ENCODE results near the gene RAB6A. TPM values are rescaled to one million over a fixed set of nuclear protein-coding genes. Genes with fewer than 3 reads are reported as not detected.
"Not testable (repeated sequence)": the region's sequence is repeated elsewhere in the genome, so short reads cannot be mapped to it uniquely, and the experiment has no call there.

RAB6A gene
- polyA plus RNA-seq, 4 donors: 117 to 132 (median 129) TPM

DNA sequence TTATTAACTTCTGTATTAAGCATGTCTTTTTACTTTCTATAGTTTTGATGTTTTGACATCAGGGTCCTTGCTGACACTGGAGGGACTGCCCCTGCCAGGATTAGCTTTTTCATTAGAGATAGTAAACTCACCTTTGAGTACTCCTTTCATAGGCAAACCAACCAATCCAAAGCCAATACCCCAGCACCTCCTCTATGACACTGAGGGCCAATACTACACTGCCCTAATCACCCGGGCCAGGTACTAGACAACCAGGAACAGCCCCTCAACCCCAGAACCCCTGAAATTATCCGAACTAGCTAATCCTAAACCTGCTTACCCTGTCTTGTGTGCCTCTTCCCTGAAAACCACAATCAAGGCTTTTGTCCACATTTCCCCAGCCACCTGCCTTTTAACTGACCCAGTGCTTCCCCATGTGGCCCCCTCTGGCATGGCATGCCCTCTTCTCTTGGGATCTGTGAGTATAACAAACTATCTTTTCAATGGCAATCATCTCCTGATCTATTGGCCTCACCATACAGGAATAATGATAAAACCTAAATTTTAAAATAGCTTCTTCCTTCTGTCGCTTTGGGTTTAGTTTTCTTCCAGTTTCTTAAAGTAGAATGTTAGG is 31.2 kb downstream of the RAB6A start:
- DNase-seq (ENCODE audit: low read depth in 4 of 4, low spot score in 3 of 4): no peak

DNA sequence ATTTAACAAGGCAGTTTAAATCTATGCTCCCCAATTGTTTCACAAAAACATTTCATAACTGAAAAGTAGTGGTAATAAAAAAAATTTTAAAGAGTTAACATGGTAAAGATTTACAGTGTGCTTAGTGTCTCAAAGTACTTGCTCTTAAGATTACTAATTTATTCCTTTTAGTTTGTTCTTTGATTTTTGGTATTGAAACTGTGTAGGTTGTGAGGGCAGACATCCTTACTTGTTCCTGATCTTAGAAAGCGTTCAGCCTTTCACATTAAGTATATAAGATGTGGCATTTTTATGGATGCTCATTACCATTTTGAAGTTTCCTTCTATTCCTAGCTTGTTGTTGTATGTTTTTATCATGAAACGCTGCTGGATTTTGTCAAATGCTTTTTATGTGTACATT is 32.9 kb downstream of the RAB6A start:
- DNase-seq (ENCODE audit: low read depth in 4 of 4, low spot score in 3 of 4): no peak

DNA sequence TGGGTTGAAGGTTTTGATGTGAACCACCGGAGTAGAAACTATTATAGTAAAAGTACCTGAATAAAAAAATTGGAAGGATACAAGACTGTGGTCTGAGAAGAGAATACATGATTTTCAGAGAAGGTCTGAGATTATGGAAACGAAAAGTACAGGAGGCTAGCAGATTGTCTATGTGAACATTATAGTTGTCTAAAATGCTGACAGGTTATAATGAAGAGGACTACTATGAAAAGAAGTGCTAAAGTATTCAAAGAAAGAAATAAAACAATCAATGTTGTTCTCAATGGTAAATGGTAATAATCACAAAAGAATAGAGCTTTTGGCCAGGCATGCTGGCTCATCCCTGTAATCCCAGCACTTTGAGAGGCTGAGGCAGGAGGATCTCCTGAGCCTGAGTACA is 34.0 kb downstream of the RAB6A start:
- no peak for DNase-seq (ENCODE audit: low read depth in 4 of 4, low spot score in 3 of 4)

DNA sequence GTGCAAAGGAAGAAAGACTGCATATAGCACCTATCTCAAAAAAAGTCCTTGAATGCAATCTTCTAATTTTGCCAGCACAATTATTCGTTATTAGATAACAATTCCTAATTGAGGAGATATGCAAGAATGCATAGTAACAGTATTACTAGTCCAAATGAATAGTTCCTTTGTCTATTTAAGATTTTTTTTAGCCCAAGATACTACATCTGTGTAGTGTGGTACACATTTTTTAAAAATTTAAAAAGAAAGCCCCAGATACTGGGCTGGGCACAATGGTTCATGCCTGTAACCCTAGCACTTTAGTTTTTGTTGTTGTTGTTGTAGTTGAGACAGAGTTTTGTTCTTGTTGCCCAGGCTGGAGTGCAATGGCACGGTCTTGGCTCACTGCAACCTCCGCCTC is 43.7 kb downstream of the RAB6A start:
- DNase-seq (ENCODE audit: low read depth in 4 of 4, low spot score in 3 of 4): no peak

DNA sequence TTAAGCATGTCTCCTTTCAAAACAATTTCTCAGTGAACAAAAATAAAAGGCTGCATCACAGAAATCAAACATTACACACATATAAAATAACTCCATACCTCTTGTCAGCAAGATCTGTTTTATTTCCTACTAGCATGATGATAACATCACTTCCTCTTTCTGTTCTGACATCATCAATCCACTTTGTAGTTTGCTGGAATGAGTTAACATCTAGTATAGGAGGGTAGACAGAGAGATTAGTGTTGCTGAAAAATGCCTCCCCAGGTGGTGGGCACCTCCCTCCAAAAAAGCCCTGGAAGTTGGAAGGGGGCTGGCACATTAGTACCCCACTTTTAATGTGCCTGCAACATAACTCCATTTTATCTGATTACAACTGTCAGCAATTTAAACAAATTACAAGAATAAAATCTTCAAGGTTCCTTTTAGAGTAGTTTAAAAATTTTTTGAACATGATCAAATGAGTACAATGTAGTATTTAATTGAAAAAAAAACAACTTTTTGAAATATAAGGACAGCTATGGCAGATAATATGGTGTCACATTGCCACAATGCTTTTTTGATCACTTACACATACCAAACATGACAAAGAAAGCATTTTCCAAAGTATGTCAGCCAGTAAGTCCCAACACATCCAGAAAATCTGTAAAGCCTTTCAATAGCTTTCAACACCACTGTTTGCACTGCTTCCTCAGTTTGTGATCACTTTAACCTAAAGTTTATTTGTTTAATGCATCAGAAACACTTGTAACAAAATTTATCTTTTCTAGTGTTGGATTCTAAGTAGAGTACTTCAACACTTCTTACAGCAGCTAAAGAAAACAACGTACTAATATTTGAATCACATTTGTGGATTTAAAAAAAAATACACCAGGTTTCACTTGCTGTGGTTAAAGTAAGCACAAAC is 44.5 kb downstream of the RAB6A start:
- DNase-seq (ENCODE audit: low read depth in 4 of 4, low spot score in 3 of 4): no peak

DNA sequence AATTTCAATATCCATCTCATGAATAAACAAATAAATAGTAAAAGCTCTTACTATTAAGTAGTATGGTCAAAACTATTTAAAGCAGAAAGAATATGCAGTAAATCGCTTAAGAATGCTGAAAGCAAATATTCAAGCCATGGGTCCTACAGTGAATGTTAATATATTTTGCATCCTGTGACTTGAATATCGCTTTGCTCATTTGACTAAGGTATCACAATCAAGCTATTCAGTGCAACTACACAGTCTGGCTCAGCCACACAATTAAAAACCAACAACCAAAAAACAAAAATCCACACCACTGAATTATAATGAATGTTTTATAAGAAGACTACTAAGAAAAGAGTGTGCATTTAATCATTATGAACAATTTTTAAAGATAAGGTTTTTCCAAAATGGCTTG is 45.3 kb downstream of the RAB6A start:
- no peak for DNase-seq (ENCODE audit: low read depth in 4 of 4, low spot score in 3 of 4)

DNA sequence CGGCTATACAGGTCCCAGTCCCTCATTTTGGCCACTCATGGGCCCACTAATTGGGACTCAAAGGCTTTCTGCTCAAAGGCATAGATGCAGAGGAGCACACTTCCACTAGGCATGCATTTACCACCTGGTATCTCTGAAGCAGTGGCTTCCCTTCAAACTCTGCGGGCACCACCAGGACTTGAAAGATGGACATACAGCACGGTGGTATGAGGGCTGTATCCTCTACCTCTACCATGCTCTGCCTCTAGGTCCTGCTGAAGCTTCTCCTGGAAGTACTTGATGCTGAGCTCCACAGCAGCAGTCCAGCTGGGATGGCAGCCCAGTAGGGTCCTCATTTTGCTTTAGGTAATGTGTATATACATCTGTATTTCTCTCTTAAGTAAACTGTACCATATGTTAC is 49.9 kb downstream of the RAB6A start:
- no peak for DNase-seq (ENCODE audit: low read depth in 4 of 4, low spot score in 3 of 4)

DNA sequence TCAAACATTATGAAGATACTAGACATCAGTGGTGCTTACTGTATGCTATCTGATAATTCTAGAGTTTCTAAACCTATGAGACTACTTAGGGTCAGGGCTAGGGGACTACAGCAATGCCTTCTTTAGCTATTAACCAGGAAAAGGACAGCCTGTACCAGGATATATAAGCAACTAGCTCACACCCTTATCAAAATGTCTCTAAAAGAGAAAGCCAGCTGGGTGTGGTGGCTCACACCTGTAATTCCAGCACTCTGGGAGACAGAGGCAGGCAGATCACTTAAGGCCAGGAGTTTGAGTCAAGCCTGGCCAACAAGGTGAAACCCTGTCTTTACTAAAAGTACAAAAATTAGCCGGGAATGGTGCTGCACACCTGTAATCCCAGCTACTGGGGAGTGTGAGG is 55.8 kb downstream of the RAB6A start:
- DNase-seq (ENCODE audit: low read depth in 4 of 4, low spot score in 3 of 4): no peak

DNA sequence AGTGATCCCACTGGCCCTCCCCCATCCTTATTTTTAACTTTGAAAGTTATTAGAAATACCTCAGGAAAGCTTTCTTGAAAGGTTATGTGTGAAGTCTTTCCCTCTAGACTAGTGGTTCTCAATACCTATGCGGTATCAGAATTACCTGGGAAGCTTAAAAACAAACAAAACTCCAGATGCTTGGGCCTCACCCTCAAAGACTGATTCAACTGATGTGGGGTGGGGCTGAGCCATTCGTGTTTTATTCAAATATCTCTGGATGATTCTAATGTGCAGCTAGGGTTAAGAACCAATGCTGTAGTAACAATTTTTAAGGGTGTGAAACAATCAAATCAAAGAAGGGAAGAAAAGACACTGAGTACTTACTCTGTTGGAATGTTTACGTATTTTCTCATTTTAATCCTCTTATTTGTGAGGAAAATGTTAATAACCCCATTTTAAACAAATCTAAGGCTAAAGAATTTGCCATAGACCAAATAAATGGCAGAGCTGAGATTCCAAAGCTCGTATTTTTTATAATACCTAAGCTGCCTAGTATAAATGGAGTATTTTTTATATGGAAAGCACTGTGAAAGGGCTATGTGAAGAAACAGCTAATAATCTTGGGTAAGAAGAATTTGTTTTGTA is 66.9 kb downstream of the RAB6A start:
- no peak for DNase-seq (ENCODE audit: low read depth in 4 of 4, low spot score in 3 of 4)

DNA sequence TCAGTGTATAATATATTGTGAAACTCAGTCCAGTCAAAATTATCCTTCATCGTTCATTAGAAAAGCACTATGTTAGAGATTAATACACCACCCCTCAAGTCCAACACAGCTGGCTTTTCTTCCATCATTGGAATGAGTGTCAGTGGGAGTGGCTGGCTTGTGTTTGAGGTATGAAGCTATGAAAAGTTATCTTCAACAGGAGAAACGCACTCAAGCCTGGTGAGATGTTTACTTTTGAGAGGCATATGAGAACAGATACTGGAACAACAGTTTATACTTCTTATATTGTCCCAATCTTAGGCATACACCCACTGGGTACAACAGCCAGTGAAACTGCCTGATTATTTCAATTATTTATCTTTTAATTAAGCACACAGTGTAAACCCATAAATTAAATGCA is 80.2 kb downstream of the RAB6A start:
- DNase-seq (ENCODE audit: low read depth in 4 of 4, low spot score in 3 of 4): no peak

DNA sequence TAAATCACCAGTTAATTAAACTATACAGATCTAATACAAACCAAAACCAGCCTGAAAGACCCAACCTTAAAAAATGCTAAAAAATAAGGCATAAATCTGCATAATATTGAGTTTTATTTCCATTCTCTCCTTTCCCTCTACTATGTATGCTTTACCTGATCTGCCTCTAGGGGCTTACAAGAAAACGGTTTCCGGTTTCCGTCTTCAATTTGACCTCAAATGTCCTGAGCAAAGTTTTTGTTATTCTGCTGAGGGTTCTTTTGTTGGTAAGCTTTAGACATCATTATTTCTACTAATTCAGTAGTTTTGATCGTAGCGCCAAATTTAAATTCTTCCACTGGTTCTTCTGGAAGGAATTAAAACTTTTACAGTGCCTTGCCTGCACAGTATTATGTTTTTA is 84.3 kb downstream of the RAB6A start:
- DNase-seq (ENCODE audit: low read depth in 4 of 4, low spot score in 3 of 4): not testable (repeated sequence)

DNA sequence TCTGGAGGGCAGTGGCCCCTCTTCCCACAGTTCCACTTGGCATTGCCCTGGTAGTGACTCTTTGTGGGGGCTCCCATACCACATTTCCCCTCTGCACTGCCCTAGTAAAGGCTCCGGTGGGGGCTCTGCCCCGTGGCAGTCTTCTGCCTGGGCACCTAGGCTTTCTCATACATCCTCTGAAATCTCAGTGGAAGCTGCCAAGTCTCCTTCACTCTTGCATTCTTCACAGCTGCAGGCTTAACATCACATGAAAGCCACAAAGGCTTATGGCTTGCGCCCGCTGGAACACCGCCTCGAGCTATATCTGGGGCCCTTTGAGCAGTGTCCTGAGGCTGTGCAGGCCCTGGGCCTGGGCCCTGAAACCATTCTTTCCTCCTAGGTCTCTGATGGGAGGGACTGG is 89.2 kb downstream of the RAB6A start:
- DNase-seq (ENCODE audit: low read depth in 4 of 4, low spot score in 3 of 4): no peak

DNA sequence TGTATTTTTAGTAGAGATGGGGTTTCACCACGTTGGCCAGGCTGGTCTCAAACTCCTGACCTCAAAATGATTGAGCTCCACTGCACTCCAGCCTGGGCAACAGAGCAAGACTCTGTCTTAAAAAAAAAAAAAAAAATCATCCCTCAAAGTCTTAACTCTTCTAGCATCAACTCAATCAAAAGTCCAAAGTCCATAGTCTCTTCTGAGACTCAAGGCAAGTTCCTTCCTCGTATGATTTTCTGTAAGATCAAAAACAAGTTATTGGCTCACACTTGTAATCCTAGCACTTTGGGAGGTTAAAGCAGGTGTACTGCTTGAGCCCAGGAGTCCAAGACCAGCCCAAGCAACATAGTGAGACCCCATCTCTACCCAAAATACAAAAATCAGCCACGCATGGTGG is 90.1 kb downstream of the RAB6A start:
- no peak for DNase-seq (ENCODE audit: low read depth in 4 of 4, low spot score in 3 of 4)

DNA sequence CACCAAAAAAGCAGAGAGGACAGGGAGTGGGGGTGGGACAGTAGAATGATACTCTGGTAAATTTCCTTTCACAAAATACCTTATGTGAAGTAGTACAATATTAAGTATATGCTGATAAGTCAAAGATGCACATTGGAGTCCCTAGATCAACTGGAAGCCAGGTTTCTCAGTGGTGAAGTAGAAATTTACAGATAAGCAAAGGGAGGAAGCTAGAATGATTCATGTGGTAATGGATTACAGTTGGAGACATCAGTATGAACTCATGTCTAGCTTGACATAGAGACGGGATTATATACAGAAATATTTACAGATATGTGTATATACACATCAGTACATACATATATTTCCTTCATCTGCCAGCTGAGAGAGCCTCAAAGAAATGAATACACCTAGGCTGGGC is 93.0 kb downstream of the RAB6A start:
- no peak for DNase-seq (ENCODE audit: low read depth in 4 of 4, low spot score in 3 of 4)

DNA sequence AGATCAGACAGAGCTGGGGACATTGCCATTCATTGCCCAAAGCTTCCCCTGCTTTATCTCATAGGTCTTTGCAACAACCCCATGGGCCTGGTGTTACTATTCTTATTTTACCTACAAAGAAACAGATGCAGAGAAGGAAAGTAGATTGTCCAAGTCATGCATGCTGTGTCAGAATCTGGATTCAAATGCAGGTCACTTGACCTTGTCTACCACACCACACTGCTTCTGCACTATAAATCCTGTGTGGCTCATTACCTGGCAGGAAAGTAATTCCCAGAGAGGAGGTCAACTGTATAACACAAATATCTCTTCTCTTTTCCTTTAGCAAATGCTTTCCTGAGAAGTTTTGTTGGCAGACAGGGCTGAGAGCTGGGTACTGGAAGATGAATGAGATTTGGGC is 96.0 kb downstream of the RAB6A start:
- no peak for DNase-seq (ENCODE audit: low read depth in 4 of 4, low spot score in 3 of 4)

DNA sequence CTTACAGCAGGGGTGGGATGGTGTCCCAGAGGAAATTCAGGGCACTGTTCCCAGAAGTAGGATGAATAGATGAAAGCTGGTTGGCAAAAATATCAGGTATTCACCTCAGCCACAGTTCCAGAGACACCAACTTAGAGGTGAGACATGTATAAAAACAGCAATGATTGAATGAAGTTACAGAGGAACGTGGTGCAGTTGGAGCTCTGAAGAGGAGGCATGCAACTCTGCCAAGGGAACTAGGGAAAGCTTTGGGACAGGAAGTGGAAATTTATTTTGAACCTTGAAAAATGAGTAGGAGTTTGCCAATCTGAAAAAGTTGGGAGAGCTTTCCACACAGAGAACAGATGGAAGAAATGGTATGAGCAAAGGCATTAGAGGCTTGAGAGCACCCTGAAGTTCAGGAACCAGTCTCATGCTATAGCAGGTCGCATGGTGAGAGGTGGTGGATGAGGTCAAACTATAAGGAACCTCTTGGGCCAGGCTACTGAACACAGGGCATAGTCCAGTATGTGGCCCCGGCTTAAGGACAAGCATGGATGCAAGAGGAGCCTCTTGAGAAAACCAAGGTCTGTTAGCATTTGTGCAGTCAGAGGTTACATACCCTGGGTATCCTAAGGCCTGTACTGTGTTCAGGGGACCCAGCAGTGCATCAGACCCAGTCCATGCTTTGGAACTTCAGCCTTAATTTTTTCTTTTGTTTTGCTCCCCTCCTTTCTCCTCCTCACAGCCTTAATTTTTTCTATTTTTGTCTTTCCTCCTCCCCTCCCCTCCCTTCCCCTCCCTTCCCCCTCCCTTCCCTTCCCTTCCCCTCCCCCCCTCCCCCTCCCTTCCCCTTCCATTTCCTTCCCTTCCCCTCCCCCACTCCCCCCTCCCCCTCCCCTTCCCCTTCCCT is 97.0 kb downstream of the RAB6A start:
- DNase-seq (ENCODE audit: low read depth in 4 of 4, low spot score in 3 of 4): no peak

DNA sequence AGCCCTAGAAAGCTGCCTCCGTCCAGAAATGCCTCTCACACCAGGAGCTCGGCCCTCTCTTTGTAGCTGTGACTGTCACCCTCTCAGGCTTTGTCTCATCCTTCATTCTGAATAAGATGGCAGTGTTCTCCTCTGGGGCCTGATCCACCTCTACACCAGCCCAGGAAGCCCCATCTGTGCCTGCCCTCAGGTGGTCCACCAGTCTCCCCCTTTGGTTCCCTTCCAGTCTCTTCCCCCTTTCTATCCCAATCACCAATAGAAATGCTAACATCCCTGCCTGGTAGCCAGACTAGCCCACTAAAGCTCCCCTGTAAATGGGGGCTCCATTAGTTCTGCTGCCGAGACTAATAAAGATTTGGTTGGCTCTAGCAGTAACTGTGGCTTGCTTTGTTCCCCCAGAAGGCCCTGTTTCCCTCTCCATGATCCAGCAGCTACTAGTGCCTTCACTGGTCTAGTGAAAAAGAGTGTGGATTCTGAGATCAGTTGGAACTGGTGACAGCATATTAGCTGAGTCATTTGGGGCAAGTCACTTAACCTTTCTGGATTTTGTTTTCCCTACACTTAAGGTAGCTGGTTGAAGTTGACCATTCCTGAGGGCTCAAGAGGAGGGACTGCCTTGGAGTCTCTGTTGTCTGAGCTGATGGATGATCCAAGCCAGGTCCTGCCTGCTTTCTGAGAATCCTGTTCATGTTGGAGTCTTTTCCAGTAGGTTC is 98.3 kb downstream of the RAB6A start:
- DNase-seq (ENCODE audit: low read depth in 4 of 4, low spot score in 3 of 4): no peak

DNA sequence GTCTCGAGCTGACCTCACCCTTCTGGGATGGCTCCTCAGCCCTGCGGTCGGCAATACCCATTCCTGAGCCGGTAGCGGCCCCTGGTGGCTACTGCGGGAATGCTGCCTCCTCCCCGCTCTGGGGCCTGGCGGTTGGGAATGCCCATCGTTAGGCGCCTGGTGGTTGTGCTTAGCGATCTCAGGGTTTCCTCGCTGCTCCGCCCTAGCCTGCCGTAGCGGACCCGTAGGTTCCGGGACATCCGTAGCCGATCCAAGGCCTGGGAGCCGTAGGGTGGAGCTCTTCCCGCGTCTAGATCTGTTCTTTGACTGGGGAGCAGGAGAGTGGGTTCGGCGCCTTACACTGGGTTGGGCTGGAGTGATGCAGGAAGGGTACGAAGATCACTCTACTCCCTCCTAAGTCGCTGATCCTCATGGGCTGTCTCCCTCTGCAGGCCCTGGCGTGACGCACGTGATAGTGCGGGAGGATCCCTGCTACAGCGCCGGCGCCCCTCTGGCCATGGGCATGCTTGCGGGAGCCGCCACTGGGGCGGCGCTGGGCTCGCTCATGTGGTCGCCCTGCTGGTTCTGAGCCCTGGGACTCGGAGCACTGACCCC is 99.7 kb downstream of the RAB6A start:
- peak; percentile 82 to 87 (median 84) for DNase-seq (ENCODE audit: low read depth in 4 of 4, low spot score in 3 of 4)

DNA sequence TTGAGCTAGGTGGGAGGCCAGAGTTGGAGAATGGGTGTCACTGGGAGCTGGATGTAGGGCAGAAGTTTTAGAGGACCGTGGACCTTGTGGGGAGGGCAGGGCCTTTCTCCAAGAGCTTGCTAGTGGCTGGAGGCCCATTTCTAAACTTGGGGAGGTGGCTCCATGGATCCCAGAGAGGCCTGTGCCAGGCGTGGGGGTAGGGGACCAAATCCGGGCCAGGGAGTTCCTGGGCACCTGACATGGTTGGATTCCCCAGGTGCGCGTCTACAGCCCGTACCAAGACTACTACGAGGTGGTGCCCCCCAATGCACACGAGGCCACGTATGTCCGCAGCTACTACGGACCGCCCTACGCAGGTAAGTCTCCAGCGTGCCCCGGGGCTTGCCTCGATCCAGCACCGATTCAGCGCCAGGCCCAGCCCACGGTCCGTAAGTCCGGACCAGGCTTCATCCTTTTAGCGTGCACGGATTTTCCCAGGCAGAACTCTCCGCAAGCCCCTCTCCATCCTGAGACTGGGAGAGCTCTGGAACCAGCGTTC is 100.3 kb downstream of the RAB6A start:
- no peak for DNase-seq (ENCODE audit: low read depth in 4 of 4, low spot score in 3 of 4)

DNA sequence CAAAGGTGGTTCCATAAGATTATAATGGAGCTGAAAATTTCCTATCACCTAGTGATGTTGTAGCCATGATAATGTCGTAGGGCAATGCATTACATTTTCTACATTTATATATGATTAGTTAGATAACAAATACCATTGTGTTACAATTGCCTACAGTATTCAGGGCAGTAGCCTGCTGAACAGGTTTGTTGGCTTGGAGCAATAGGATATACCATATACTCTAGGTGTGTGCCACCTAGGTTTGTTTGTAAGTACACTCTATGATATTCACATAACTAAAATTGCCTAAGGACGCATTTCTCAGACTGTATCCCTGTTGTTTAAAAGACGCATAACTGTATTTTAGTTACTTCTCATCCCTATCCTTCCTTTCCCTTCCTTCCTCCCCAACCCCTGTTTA is 100.9 kb downstream of the RAB6A start:
- DNase-seq (ENCODE audit: low read depth in 4 of 4, low spot score in 3 of 4): no peak

All from right renal pelvis (tissue), 4 donors.